ENCODE data around the gene GRM1.

DNA sequence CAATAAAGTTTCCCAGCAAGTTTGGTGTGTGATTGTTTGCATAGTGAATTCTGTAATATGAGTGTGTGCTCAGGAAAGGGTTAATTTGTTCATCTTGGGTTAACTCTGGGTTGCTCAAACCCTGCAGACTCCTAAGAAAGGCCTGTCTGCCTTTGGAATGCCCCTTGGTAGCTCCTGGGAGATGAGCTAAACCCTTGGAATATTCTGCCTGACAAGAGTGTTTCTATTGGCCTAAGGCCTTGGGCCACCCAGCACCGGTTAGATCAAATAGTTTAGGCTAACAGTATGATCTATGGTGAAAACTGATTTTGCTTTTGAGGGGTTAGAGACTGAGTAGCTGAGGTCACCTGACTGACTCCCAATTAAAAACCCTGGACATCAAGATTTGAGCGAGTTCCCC is 248.3 kb downstream of the GRM1 start:
- no peak for TF ChIP-seq CTCF (tag by site-specific recombination; IDR thresholded peaks at IDR 0.05)
- TF ChIP-seq ZBTB49 (tag by site-specific recombination; IDR thresholded peaks at IDR 0.05; ENCODE audit: low read depth), result no peak
- no peak for TF ChIP-seq YY1 (tag by site-specific recombination; IDR thresholded peaks at IDR 0.05)
- no peak for TF ChIP-seq ZNF549 (tag by site-specific recombination; IDR thresholded peaks at IDR 0.05)
- TF ChIP-seq PRDM2 (tag by site-specific recombination; IDR thresholded peaks at IDR 0.05; ENCODE audit: borderline replicate concordance), result no peak
- no peak for TF ChIP-seq KLF9 (tag by site-specific recombination; IDR thresholded peaks at IDR 0.05; ENCODE audit: low read depth)
- TF ChIP-seq, protein P1, sequence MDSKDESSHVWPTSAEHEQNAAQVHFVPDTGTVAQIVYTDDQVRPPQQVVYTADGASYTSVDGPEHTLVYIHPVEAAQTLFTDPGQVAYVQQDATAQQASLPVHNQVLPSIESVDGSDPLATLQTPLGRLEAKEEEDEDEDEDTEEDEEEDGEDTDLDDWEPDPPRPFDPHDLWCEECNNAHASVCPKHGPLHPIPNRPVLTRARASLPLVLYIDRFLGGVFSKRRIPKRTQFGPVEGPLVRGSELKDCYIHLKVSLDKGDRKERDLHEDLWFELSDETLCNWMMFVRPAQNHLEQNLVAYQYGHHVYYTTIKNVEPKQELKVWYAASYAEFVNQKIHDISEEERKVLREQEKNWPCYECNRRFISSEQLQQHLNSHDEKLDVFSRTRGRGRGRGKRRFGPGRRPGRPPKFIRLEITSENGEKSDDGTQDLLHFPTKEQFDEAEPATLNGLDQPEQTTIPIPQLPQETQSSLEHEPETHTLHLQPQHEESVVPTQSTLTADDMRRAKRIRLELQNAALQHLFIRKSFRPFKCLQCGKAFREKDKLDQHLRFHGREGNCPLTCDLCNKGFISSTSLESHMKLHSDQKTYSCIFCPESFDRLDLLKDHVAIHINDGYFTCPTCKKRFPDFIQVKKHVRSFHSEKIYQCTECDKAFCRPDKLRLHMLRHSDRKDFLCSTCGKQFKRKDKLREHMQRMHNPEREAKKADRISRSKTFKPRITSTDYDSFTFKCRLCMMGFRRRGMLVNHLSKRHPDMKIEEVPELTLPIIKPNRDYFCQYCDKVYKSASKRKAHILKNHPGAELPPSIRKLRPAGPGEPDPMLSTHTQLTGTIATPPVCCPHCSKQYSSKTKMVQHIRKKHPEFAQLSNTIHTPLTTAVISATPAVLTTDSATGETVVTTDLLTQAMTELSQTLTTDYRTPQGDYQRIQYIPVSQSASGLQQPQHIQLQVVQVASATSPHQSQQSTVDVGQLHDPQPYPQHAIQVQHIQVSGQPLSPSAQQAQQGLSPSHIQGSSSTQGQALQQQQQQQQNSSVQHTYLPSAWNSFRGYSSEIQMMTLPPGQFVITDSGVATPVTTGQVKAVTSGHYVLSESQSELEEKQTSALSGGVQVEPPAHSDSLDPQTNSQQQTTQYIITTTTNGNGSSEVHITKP (tag by site-specific recombination; IDR thresholded peaks at IDR 0.05), result no peak
- no peak for TF ChIP-seq BCL11A (tag by site-specific recombination; IDR thresholded peaks at IDR 0.05; ENCODE audit: low read depth)
- no peak for TF ChIP-seq SP2 (tag by site-specific recombination; IDR thresholded peaks at IDR 0.05)
- no peak for TF ChIP-seq ZNF16 (tag by site-specific recombination; IDR thresholded peaks at IDR 0.05; ENCODE audit: low read depth)
- no peak for TF ChIP-seq HOXD13 (CRISPR knock-in tag; IDR thresholded peaks at IDR 0.05; ENCODE audit: borderline replicate concordance)
- no peak for TF ChIP-seq KLF16 (tag by site-specific recombination; IDR thresholded peaks at IDR 0.05)
- no peak for TF ChIP-seq ZNF791 (tag by site-specific recombination; IDR thresholded peaks at IDR 0.05)
- no peak for TF ChIP-seq ZNF707 (tag by site-specific recombination; IDR thresholded peaks at IDR 0.05)

All from HEK293 (cell line).